Bronchial smooth muscle cell (primary cell): ENCODE measurements around the gene OR5H15. TPM values are rescaled to one million over a fixed set of nuclear protein-coding genes. Genes with fewer than 3 reads are reported as not detected.

Experiments
- total RNA-seq: library from RNA; depleted of rRNA; stranded (reverse); fragments of >200 nt; gene quantifications from 2 replicates; pipeline ENCODE4 v1.2.1, GENCODE V29; 2014

The OR5H15 gene
- not detected in 2 replicates for total RNA-seq

DNA sequence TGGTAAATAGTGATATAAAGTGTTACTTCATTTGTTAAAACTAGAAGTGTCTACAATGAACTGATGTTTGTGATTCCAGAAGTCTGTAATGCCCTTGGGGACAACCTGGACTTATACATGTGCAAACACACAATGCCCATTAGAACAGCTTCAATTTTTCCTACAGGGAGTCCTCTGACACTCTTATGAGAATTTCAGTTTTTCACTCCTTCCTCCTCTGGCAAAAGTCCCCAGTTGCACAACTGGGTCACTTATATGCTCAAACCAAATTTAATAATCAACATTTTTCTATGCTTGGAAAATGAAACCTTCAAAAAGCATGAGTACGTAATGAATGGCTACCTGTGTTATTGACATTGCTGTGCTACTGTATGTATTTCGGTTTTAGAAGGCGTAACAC, at the start of gene OR5H15:
Gene OR5H15 (plus strand): TSS at position 301 of the 400 bp plus-strand sequence. CDS start 2,004 bp downstream, outside the sequence.

DNA sequence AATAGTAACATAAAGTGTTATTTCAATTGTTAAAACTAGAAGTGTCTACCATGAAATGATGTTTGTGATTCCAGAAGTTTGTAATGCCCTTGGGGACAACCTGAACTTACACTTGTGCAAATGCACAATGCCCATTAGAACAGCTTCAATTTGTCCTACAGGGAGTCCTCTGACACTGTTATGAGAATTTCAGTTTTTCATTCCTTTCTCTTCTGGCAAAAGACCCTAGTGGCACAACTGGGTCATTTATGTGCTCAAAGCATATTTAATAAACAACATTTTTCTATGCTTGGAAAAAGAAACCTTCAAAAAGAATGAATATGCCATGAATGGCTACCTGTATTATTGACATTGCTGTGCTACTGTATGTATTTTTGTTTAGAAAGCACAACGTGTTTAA, 36.1 kb upstream of the OR5H15 start, which contains the start of gene OR5H1:
Gene OR5H1 (plus strand): TSS at position 301 of the 400 bp plus-strand sequence. CDS start 1,977 bp downstream, outside the sequence.

DNA sequence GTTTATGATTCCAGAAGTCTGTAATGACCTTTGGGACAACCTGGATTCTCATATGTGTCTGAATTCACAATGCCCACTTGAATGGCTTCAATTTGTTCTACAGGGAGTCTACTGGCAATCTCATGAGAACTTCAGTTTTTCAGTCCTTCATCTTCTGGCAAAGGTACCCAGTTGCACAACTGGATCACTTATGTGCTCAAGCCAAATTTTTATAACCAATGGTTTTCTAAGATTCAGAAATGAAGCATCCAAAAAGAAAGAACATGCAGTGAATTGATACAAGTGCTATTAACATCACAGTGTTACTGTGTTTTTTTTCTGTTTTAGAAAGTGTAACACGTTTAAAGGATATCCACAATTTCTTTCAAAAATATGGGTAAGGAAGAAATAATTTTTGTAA, 19.3 kb upstream of the OR5H15 start, which contains the start of gene OR5H14:
Gene OR5H14 (plus strand): TSS at position 301 of the 400 bp plus-strand sequence. CDS start 1,907 bp downstream, outside the sequence.

Other genes with a start within 250 kb of the OR5H15 start
- 26.9 and 27.7 TPM in 2 replicates for gene RIOX2, start 194.3 kb upstream of the OR5H15 start, total RNA-seq
- gene GABRR3, start 131.4 kb upstream of the OR5H15 start, total RNA-seq = not detected in 2 replicates
- gene OR5AC2, start 79.5 kb upstream of the OR5H15 start, total RNA-seq = not detected in 2 replicates
- not detected in 2 replicates for gene OR5H1, start 36.0 kb upstream of the OR5H15 start, total RNA-seq
- gene OR5H14, start 19.2 kb upstream of the OR5H15 start, total RNA-seq = not detected in 2 replicates
- gene OR5H6, start 97.5 kb downstream of the OR5H15 start, total RNA-seq = not detected in 2 replicates
- not detected in 2 replicates for gene OR5H2, start 115.8 kb downstream of the OR5H15 start, total RNA-seq
- gene OR5K4, start 187.2 kb downstream of the OR5H15 start, total RNA-seq = not detected in 2 replicates
- not detected in 2 replicates for gene OR5K3, start 224.0 kb downstream of the OR5H15 start, total RNA-seq